ENCODE measurements around the gene ZNF292. TPM values are rescaled to one million over a fixed set of nuclear protein-coding genes. Genes with fewer than 3 reads are reported as not detected.

Gene ZNF292
- total and polyA plus RNA-seq, 2 donors (not counting 3 experiments of a cell fraction or from before 2014, with no cell fraction given): 3.5 to 24.9 TPM

GRCh38 chr6:87182321-87182720 lies 27.0 kb downstream of the ZNF292 start:
- FAIRE-seq (no peak), DNase-seq (ENCODE audit: low read depth, low spot score) (no peak)
- Histone ChIP-seq H3K79me2 (ENCODE audit: control insufficient read depth, insufficient read depth, low read length) (peaks cover 63% of the 10 kb centered on the region), H3K36me3 (ENCODE audit: control insufficient read depth in 2 of 2, extremely low read depth in 1 of 2, insufficient read depth in 2 of 2, low read length in 2 of 2) (no peaks in the 10 kb centered on the region), H3K9ac (replicated peaks; ENCODE audit: extremely low read depth, insufficient read depth, low read length) (no peak overlapping the region), H2AFZ (ENCODE audit: low read depth, low read length) (no peak overlapping the region), H3K4me2 (ENCODE audit: insufficient read depth, low read length) (no peak overlapping the region), H4K20me1 (replicated peaks; ENCODE audit: control insufficient read depth, extremely low read depth, insufficient read depth, low read length) (peaks cover 10% of the 10 kb centered on the region), H3K4me3 (replicated peaks in 1 of 3; ENCODE audit: insufficient read depth in 1 of 3, low read depth in 1 of 3, low read length in 3 of 3) (no peak overlapping the region), H3K9me1 (replicated peaks; ENCODE audit: control insufficient read depth, extremely low read depth, insufficient read depth, low read length) (no peaks in the 10 kb centered on the region), H3K4me1 (ENCODE audit: control insufficient read depth, extremely low read depth, insufficient read depth, low read length) (no peaks in the 10 kb centered on the region), H3K27me3 (ENCODE audit: control insufficient read depth in 2 of 2, insufficient read depth in 2 of 2, low read length in 2 of 2) (no peaks in the 10 kb centered on the region), H3K27ac (ENCODE audit: insufficient read depth, low read depth, low read length) (no peak overlapping the region), H3K9me3 (replicated peaks; ENCODE audit: control insufficient read depth, insufficient read depth, low read length) (no peaks in the 10 kb centered on the region)
- BruUV-seq (replicated peaks): no TSS peak
- TF ChIP-seq POLR2AphosphoS5 (IDR thresholded peaks at IDR 0.05; ENCODE audit: insufficient read depth, low read depth, low read length) (no peak), JUN (IDR thresholded peaks at IDR 0.05; ENCODE audit: borderline replicate concordance, insufficient read depth, insufficient read length, low read depth) (no peak), CTCF (IDR thresholded peaks at IDR 0.05; ENCODE audit: extremely low read depth in 1 of 2, insufficient read depth in 1 of 2, low read depth in 1 of 2, low read length in 2 of 2) (no peak), FOS (IDR thresholded peaks at IDR 0.05; ENCODE audit: borderline replicate concordance, insufficient read depth, low read length) (no peak), EZH2 (IDR thresholded peaks at IDR 0.05; ENCODE audit: borderline replicate concordance, low read depth, low read length, severe bottlenecking) (no peak), GATA2 (IDR thresholded peaks at IDR 0.05; ENCODE audit: insufficient read depth, insufficient read length, low read depth, low read length) (no peak), POLR2A (IDR thresholded peaks at IDR 0.05; ENCODE audit: low read depth, low read length) (no peak), MYC (IDR thresholded peaks at IDR 0.05; ENCODE audit: low read depth, low read length) (no peak)
- TF ChIP-seq, protein P1, sequence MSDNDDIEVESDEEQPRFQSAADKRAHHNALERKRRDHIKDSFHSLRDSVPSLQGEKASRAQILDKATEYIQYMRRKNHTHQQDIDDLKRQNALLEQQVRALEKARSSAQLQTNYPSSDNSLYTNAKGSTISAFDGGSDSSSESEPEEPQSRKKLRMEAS (IDR thresholded peaks at IDR 0.05; ENCODE audit: insufficient read depth, insufficient read length): no peak
- dilution Hi-C loops (cut with MboI; ENCODE audit: extremely low pct_ligation_motif_present, low sequenced_read_pairs): no loop called here
- POLR2A ChIA-PET: no interaction called here
- CTCF ChIA-PET: interaction anchor here (0.9 kb wide), 1 partner anchor 103 kb away, joined by 4 read pairs; no protein-coding TSS in a partner anchor
- intact Hi-C loops (cut with micrococcal nuclease): no loop called here
